ENCODE results near the gene POC1A. TPM values are rescaled to one million over a fixed set of nuclear protein-coding genes. Genes with fewer than 3 reads are reported as not detected.

Gene POC1A
- total RNA-seq, 1 donor from 2014 or later = 3.7 TPM

DNA sequence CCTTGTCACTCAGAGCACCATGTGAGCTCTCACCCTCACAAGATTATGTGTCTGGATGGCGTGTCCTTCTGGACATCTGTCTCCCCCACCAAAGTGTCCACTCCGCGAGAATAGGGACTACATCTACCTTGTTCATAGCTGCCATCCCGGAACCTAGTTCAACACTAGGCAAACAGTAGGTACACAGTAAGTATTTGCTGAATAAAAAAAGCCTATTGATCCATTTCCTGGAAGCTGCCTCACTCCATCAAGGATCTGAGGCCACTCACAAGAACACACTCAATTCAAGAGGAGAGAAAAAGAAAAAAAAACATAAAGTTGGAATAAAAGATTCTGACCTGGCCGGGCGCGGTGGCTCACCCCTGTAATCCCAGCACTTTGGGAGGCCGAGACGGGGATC is 32.5 kb upstream of the POC1A start:
- H3K27ac Mint-ChIP-seq (ENCODE audit: unreplicated experiment) = no peak overlapping the region
- H3K79me2 ChIP-seq (ENCODE audit: insufficient read depth, low read length) = no peaks in the 10 kb centered on the region
- H3K27me3 ChIP-seq (ENCODE audit: insufficient read depth, low read length) = no peaks in the 10 kb centered on the region
- no peaks in the 10 kb centered on the region for H4K20me1 ChIP-seq (ENCODE audit: insufficient read depth, low read length)
- H3K4me3 Mint-ChIP-seq (ENCODE audit: unreplicated experiment) = no peak overlapping the region
- no peak overlapping the region for H3K4me3 ChIP-seq (ENCODE audit: insufficient read depth, low read depth, low read length)
- DNase-seq (ENCODE audit: low read depth) (no peak), FAIRE-seq (no peak)
- no peak overlapping the region for H2AFZ ChIP-seq (ENCODE audit: low read depth, low read length)
- H3K36me3 Mint-ChIP-seq (ENCODE audit: low read depth, unreplicated experiment) = no peaks in the 10 kb centered on the region
- peaks cover 6% of the 10 kb centered on the region for H3K9me3 Mint-ChIP-seq (ENCODE audit: unreplicated experiment)
- H3K9me3 ChIP-seq (ENCODE audit: insufficient read depth, low read depth, low read length) = no peaks in the 10 kb centered on the region
- TF ChIP-seq EZH2 (IDR thresholded peaks at IDR 0.05; ENCODE audit: insufficient read depth, low read length) = no peak
- TF ChIP-seq, protein P1, sequence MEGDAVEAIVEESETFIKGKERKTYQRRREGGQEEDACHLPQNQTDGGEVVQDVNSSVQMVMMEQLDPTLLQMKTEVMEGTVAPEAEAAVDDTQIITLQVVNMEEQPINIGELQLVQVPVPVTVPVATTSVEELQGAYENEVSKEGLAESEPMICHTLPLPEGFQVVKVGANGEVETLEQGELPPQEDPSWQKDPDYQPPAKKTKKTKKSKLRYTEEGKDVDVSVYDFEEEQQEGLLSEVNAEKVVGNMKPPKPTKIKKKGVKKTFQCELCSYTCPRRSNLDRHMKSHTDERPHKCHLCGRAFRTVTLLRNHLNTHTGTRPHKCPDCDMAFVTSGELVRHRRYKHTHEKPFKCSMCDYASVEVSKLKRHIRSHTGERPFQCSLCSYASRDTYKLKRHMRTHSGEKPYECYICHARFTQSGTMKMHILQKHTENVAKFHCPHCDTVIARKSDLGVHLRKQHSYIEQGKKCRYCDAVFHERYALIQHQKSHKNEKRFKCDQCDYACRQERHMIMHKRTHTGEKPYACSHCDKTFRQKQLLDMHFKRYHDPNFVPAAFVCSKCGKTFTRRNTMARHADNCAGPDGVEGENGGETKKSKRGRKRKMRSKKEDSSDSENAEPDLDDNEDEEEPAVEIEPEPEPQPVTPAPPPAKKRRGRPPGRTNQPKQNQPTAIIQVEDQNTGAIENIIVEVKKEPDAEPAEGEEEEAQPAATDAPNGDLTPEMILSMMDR (IDR thresholded peaks at IDR 0.05; ENCODE audit: insufficient read depth, low read depth, low read length) = no peak
- no peak overlapping the region for H3K27ac ChIP-seq (ENCODE audit: low read depth, low read length)
- no peak overlapping the region for H3K9ac ChIP-seq (ENCODE audit: low read length)
- peaks cover 9% of the 10 kb centered on the region for H3K4me1 ChIP-seq (ENCODE audit: insufficient read depth, low read length)
- peaks cover under 1% of the 10 kb centered on the region for H3K4me1 Mint-ChIP-seq (ENCODE audit: low read depth, unreplicated experiment)
- H3K27me3 Mint-ChIP-seq (ENCODE audit: low read depth, unreplicated experiment) = peaks cover 11% of the 10 kb centered on the region
- H3K36me3 ChIP-seq (ENCODE audit: insufficient read depth, low read length) = no peaks in the 10 kb centered on the region
- H3K4me2 ChIP-seq (ENCODE audit: low read length) = no peak overlapping the region

DNA sequence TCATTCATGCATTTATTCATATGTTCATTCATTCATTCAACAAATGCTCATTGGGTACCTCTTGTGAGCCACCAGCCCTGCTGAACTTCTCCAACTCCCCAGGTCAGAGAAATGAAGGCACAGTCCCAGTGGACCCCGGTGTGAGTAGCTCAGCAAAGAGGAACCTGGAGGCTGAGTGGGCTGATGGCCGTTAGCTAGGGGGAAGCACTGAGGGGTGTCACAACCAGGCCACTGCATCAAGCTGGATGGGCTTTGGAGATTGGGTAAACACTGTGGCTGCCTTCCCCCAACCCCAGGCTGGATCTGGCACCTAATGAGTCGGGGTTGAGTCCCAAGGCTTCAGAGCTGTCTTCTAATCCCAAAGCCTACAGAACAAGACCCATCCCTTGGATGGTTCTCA is 31.6 kb upstream of the POC1A start:
- H3K9me3 Mint-ChIP-seq (ENCODE audit: unreplicated experiment) = peaks cover 6% of the 10 kb centered on the region
- TF ChIP-seq, protein P1 (IDR thresholded peaks at IDR 0.05; ENCODE audit: insufficient read depth, low read depth, low read length) = no peak
- no peak for TF ChIP-seq EZH2 (IDR thresholded peaks at IDR 0.05; ENCODE audit: insufficient read depth, low read length)
- no peaks in the 10 kb centered on the region for H3K36me3 Mint-ChIP-seq (ENCODE audit: low read depth, unreplicated experiment)

DNA sequence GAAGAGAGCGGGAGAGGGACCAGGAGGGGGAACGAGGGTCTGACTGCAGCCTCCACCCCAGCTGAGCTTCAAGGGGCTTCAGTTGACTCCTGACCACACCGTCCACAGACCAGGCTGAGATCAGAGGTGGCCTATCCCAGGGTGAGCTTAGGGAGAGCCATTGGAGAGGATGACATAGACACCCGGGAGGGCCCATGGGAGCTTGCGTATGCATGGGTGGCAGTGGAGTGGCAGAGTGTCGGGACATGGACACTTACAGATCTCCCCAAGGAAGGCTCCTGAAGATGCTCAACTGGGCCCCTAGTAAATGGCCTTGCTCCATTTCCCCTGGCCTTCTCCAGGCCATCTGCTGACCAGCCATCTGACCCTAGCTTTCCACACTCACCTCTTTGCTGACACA is 31.1 kb upstream of the POC1A start:
- no peak overlapping the region for H3K27ac Mint-ChIP-seq (ENCODE audit: unreplicated experiment)
- no peak overlapping the region for H3K9ac ChIP-seq (ENCODE audit: low read length)
- TF ChIP-seq EZH2 (IDR thresholded peaks at IDR 0.05; ENCODE audit: insufficient read depth, low read length) = no peak
- TF ChIP-seq, protein P1 (IDR thresholded peaks at IDR 0.05; ENCODE audit: insufficient read depth, low read depth, low read length) = no peak
- H3K4me2 ChIP-seq (ENCODE audit: low read length) = no peak overlapping the region
- no peak overlapping the region for H3K4me3 ChIP-seq (ENCODE audit: insufficient read depth, low read depth, low read length)
- DNase-seq (ENCODE audit: low read depth) (no peak), FAIRE-seq (no peak)
- H3K9me3 ChIP-seq (ENCODE audit: insufficient read depth, low read depth, low read length) = no peaks in the 10 kb centered on the region
- H3K27ac ChIP-seq (ENCODE audit: low read depth, low read length) = no peak overlapping the region
- H3K4me1 Mint-ChIP-seq (ENCODE audit: low read depth, unreplicated experiment) = peaks cover 1% of the 10 kb centered on the region
- peaks cover 6% of the 10 kb centered on the region for H3K9me3 Mint-ChIP-seq (ENCODE audit: unreplicated experiment)
- H3K79me2 ChIP-seq (ENCODE audit: insufficient read depth, low read length) = no peaks in the 10 kb centered on the region
- H3K27me3 Mint-ChIP-seq (ENCODE audit: low read depth, unreplicated experiment) = peaks cover 10% of the 10 kb centered on the region
- no peaks in the 10 kb centered on the region for H3K36me3 ChIP-seq (ENCODE audit: insufficient read depth, low read length)
- no peak overlapping the region for H3K4me3 Mint-ChIP-seq (ENCODE audit: unreplicated experiment)
- H4K20me1 ChIP-seq (ENCODE audit: insufficient read depth, low read length) = no peaks in the 10 kb centered on the region
- no peaks in the 10 kb centered on the region for H3K27me3 ChIP-seq (ENCODE audit: insufficient read depth, low read length)
- peaks cover 4% of the 10 kb centered on the region for H3K4me1 ChIP-seq (ENCODE audit: insufficient read depth, low read length)
- H3K36me3 Mint-ChIP-seq (ENCODE audit: low read depth, unreplicated experiment) = no peaks in the 10 kb centered on the region
- H2AFZ ChIP-seq (ENCODE audit: low read depth, low read length) = no peak overlapping the region

More for the DNA sequence above, 31.6 kb upstream of the POC1A start:
- Histone ChIP-seq H3K27me3 (ENCODE audit: insufficient read depth, low read length) (no peaks in the 10 kb centered on the region), H4K20me1 (ENCODE audit: insufficient read depth, low read length) (no peaks in the 10 kb centered on the region), H2AFZ (ENCODE audit: low read depth, low read length) (no peak overlapping the region), H3K27ac (ENCODE audit: low read depth, low read length) (no peak overlapping the region), H3K9ac (ENCODE audit: low read length) (no peak overlapping the region), H3K4me1 (ENCODE audit: insufficient read depth, low read length) (peaks cover 9% of the 10 kb centered on the region), H3K36me3 (ENCODE audit: insufficient read depth, low read length) (no peaks in the 10 kb centered on the region), H3K79me2 (ENCODE audit: insufficient read depth, low read length) (no peaks in the 10 kb centered on the region), H3K9me3 (ENCODE audit: insufficient read depth, low read depth, low read length) (no peaks in the 10 kb centered on the region), H3K4me2 (ENCODE audit: low read length) (no peak overlapping the region), H3K4me3 (ENCODE audit: insufficient read depth, low read depth, low read length) (no peak overlapping the region)
- FAIRE-seq = no peak
- no peak for DNase-seq (ENCODE audit: low read depth)
- H3K4me3 Mint-ChIP-seq (ENCODE audit: unreplicated experiment) = no peak overlapping the region
- peaks cover 10% of the 10 kb centered on the region for H3K27me3 Mint-ChIP-seq (ENCODE audit: low read depth, unreplicated experiment)
- H3K27ac Mint-ChIP-seq (ENCODE audit: unreplicated experiment) = no peak overlapping the region
- peaks cover 1% of the 10 kb centered on the region for H3K4me1 Mint-ChIP-seq (ENCODE audit: low read depth, unreplicated experiment)
